HepG2 (cell line): ENCODE data around the gene PDK2. TPM values are rescaled to one million over a fixed set of nuclear protein-coding genes. Genes with fewer than 3 reads are reported as not detected.
A peak's percentile ranks its signal among the peaks of the same experiment; 100 is the strongest.

Source experiments
- ADNP ChIP-seq: sonication (generic); formaldehyde crosslinking; IDR thresholded peaks from 2 replicates; pipeline ENCODE4 v1.4.0; 2020; ENCODE audit warnings: missing genetic modification reagents
- DPF2 ChIP-seq: sonication (generic); formaldehyde crosslinking; IDR thresholded peaks from 2 replicates; pipeline ENCODE4 v1.4.0; 2020; ENCODE audit warnings: mild to moderate bottlenecking, low read depth, missing genetic modification reagents, borderline replicate concordance
- ETV5 ChIP-seq: IDR thresholded peaks from 2 replicates; pipeline ENCODE4 v1.6.1; 2018; ENCODE audit warnings: missing biosample characterization, missing genetic modification reagents, inconsistent platforms, borderline replicate concordance
- IKZF5 ChIP-seq: IDR thresholded peaks from 2 replicates; pipeline ENCODE4 v1.6.1; 2018; ENCODE audit warnings: missing genetic modification reagents, mild to moderate bottlenecking, missing compliant biosample characterization
- KLF13 ChIP-seq: sonication (generic); formaldehyde crosslinking; IDR thresholded peaks from 2 replicates; pipeline ENCODE4 v1.4.0; 2020; ENCODE audit warnings: mild to moderate bottlenecking, missing genetic modification reagents
- MIXL1 ChIP-seq: IDR thresholded peaks from 2 replicates; pipeline ENCODE4 v1.6.1; 2016
- MTF2 ChIP-seq: sonication (generic); formaldehyde crosslinking; IDR thresholded peaks from 2 replicates; pipeline ENCODE4 v1.5.0; 2020; ENCODE audit warnings: missing genetic modification reagents, borderline replicate concordance
- PLRG1 ChIP-seq: fragments of 450-650 bp; conservative IDR thresholded peaks from 2 replicates; pipeline ENCODE4 v1.6.1; 2016
- PTBP1 ChIP-seq: fragments of 200-400 bp; formaldehyde crosslinking; IDR thresholded peaks from 2 replicates; pipeline ENCODE4 v1.6.1; 2018; ENCODE audit warnings: low read length, low read depth; ENCODE audit not compliant: poor library complexity, severe bottlenecking
- REPIN1 ChIP-seq: sonication (generic); formaldehyde crosslinking; IDR thresholded peaks from 2 replicates; pipeline ENCODE4 v1.8.0; 2022; ENCODE audit warnings: missing genetic modification reagents, low read depth, mild to moderate bottlenecking, borderline replicate concordance
- SMARCC2 ChIP-seq: fragments of 450-650 bp; IDR thresholded peaks from 2 replicates; pipeline ENCODE4 v1.6.1; 2017; ENCODE audit warnings: antibody characterized with exemption, mild to moderate bottlenecking
- SRF ChIP-seq: IDR thresholded peaks from 2 replicates; pipeline ENCODE4 v1.6.1; 2011; ENCODE audit warnings: mild to moderate bottlenecking, low read depth, low read length, moderate library complexity
- THAP11 ChIP-seq: IDR thresholded peaks from 2 replicates; pipeline ENCODE4 v1.6.1; 2016; ENCODE audit warnings: missing biosample characterization, missing genetic modification reagents
- ZNF280D ChIP-seq: sonication (generic); formaldehyde crosslinking; IDR thresholded peaks from 2 replicates; pipeline ENCODE4 v1.5.1; 2020; ENCODE audit warnings: mild to moderate bottlenecking, missing genetic modification reagents
- ZNF331 ChIP-seq: sonication (generic); formaldehyde crosslinking; IDR thresholded peaks from 2 replicates; pipeline ENCODE4 v1.4.0; 2020; ENCODE audit warnings: missing genetic modification reagents
- ZNF704 ChIP-seq: sonication (generic); formaldehyde crosslinking; IDR thresholded peaks from 2 replicates; pipeline ENCODE4 v1.8.1; 2023; ENCODE audit warnings: mild to moderate bottlenecking, inconsistent platforms, moderate library complexity, missing genetic modification reagents, borderline replicate concordance
- polyA plus RNA-seq, 8 experiments: library from polyadenylated mRNA; depleted of rRNA in 3 of 8; stranded (reverse) in 7 of 8; unstranded in 1 of 8; fragments of >200 nt; fragmentation: Illumina TruSeq in 4 of 8; extraction: Trizol in 4 of 8; gene quantifications; 2 replicates each; pipeline versions ENCODE4 v1.2.1 to v1.2.3, GENCODE V29; 2011 to 2016; ENCODE audit warnings: low read depth in 4 of 8, missing spikeins in 1 of 8, mixed read lengths in 1 of 8; ENCODE audit not compliant: insufficient read depth in 1 of 8
- total RNA-seq, 5 experiments: library from RNA; depleted of rRNA; stranded (reverse); fragments of >200 nt; fragmentation: Illumina TruSeq; extraction: Trizol; gene quantifications; 2 replicates each; pipeline ENCODE4 v1.2.3, GENCODE V29; 2016; ENCODE audit warnings: low read depth in 1 of 5
- TF ChIP-seq, protein P1 (sequence below): sonication (generic); formaldehyde crosslinking; IDR thresholded peaks from 2 replicates; pipeline ENCODE4 v1.4.0; 2020; ENCODE audit warnings: mild to moderate bottlenecking, missing genetic modification reagents, borderline replicate concordance
- TF ChIP-seq, protein P2 (sequence below): sonication (generic); formaldehyde crosslinking; conservative IDR thresholded peaks from 2 replicates; pipeline ENCODE4 v1.8.1; 2023; ENCODE audit warnings: missing genetic modification reagents
- TF ChIP-seq, protein P3 (sequence below): sonication (generic); formaldehyde crosslinking; IDR thresholded peaks from 2 replicates; pipeline ENCODE4 v1.4.0; 2020; ENCODE audit warnings: mild to moderate bottlenecking, missing genetic modification reagents

The PDK2 gene
- total and polyA plus RNA-seq, 2 of the 13 experiments (the other 11 are each of a cell fraction or from before 2014, with no cell fraction given): 18.5 to 59.7 TPM

DNA sequence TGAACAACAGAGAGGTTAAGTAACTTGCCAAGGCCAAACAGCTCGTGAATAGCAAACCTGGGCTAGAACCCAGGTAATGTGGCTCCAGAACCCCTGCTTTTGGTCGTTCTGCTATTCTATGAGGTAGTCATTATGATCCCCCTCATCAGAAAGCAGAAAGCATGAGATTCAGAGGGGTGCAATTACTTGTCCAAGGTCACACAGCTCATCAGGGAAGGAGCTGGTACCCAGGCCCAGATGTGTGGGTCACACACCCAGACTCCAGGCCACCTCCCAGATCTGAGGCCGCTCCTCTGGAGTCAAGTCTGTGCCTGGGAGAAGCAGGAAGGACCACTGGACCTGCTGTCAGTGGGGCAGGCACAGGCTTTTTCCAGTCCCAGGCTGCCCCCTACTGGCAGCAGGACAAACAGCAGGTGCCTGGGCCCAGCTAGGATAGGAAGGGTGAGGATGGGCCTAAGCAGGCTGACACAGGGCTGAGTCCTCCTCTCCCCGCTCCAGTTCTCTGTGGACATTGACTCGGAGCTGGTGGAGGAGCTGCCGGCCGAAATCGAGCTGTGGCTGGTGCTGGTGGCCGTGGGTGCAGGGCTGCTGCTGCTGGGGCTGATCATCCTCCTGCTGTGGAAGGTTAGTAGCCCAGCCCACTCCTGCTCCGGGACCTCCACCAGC lies 7.8 kb upstream of the PDK2 start (continued):
- TF ChIP-seq REPIN1 (CRISPR knock-in tag) (no peak), IKZF5 (peak; percentile 55; the same call in 1 of the 2 replicates), ETV5 (CRISPR knock-in tag) (no peak), ZNF331 (no peak), DPF2 (CRISPR knock-in tag) (no peak), SRF (no peak), THAP11 (0 out of 2 replicates have a peak, but pooled peaks have one; percentile 31), PTBP1 (no peak), SMARCC2 (no peak), ZNF704 (CRISPR knock-in tag) (no peak), PLRG1 (no peak), MTF2 (CRISPR knock-in tag) (no peak), ZNF280D (CRISPR knock-in tag) (no peak), MIXL1 (CRISPR knock-in tag) (no peak), ADNP (CRISPR knock-in tag) (no peak), KLF13 (CRISPR knock-in tag) (no peak)
- TF ChIP-seq, protein P1, sequence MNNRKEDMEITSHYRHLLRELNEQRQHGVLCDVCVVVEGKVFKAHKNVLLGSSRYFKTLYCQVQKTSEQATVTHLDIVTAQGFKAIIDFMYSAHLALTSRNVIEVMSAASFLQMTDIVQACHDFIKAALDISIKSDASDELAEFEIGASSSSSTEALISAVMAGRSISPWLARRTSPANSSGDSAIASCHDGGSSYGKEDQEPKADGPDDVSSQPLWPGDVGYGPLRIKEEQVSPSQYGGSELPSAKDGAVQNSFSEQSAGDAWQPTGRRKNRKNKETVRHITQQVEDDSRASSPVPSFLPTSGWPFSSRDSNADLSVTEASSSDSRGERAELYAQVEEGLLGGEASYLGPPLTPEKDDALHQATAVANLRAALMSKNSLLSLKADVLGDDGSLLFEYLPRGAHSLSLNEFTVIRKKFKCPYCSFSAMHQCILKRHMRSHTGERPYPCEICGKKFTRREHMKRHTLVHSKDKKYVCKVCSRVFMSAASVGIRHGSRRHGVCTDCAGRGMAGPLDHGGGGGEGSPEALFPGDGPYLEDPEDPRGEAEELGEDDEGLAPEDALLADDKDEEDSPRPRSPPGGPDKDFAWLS (CRISPR knock-in tag): no peak
- TF ChIP-seq, protein P2, sequence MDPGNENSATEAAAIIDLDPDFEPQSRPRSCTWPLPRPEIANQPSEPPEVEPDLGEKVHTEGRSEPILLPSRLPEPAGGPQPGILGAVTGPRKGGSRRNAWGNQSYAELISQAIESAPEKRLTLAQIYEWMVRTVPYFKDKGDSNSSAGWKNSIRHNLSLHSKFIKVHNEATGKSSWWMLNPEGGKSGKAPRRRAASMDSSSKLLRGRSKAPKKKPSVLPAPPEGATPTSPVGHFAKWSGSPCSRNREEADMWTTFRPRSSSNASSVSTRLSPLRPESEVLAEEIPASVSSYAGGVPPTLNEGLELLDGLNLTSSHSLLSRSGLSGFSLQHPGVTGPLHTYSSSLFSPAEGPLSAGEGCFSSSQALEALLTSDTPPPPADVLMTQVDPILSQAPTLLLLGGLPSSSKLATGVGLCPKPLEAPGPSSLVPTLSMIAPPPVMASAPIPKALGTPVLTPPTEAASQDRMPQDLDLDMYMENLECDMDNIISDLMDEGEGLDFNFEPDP: no peak
- TF ChIP-seq, protein P3, sequence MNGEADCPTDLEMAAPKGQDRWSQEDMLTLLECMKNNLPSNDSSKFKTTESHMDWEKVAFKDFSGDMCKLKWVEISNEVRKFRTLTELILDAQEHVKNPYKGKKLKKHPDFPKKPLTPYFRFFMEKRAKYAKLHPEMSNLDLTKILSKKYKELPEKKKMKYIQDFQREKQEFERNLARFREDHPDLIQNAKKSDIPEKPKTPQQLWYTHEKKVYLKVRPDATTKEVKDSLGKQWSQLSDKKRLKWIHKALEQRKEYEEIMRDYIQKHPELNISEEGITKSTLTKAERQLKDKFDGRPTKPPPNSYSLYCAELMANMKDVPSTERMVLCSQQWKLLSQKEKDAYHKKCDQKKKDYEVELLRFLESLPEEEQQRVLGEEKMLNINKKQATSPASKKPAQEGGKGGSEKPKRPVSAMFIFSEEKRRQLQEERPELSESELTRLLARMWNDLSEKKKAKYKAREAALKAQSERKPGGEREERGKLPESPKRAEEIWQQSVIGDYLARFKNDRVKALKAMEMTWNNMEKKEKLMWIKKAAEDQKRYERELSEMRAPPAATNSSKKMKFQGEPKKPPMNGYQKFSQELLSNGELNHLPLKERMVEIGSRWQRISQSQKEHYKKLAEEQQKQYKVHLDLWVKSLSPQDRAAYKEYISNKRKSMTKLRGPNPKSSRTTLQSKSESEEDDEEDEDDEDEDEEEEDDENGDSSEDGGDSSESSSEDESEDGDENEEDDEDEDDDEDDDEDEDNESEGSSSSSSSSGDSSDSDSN (CRISPR knock-in tag): no peak
